Measurements from ENCODE around the gene HMCN2.

DNA sequence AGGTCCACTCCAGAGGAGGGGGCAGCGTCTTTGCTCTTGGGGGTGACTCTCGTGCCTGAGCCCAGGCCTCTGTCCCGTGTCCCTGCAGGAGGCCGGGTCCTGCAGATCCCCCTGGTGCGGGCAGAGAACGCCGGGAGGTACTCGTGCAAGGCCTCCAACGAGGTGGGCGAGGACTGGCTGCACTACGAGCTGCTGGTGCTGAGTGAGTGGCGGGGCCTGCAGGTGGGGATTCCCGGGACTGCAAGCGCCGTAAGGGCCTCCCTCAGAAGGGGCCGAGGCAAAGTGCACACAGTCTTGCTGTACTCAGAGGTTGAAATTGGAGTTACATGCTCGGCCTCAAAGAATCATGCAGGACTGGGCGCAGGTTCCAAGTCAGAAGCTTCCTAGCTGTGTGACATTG lies 116.5 kb downstream of the HMCN2 start:
- TF ChIP-seq, protein P1, sequence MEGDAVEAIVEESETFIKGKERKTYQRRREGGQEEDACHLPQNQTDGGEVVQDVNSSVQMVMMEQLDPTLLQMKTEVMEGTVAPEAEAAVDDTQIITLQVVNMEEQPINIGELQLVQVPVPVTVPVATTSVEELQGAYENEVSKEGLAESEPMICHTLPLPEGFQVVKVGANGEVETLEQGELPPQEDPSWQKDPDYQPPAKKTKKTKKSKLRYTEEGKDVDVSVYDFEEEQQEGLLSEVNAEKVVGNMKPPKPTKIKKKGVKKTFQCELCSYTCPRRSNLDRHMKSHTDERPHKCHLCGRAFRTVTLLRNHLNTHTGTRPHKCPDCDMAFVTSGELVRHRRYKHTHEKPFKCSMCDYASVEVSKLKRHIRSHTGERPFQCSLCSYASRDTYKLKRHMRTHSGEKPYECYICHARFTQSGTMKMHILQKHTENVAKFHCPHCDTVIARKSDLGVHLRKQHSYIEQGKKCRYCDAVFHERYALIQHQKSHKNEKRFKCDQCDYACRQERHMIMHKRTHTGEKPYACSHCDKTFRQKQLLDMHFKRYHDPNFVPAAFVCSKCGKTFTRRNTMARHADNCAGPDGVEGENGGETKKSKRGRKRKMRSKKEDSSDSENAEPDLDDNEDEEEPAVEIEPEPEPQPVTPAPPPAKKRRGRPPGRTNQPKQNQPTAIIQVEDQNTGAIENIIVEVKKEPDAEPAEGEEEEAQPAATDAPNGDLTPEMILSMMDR (IDR thresholded peaks at IDR 0.05), result no peak
- no peak for TF ChIP-seq TEAD4 (CRISPR knock-in tag; IDR thresholded peaks at IDR 0.05)
- no peak for TF ChIP-seq NR2C2 (CRISPR knock-in tag; IDR thresholded peaks at IDR 0.05)
- TF ChIP-seq TP53 (CRISPR knock-in tag; IDR thresholded peaks at IDR 0.05), result no peak
- TF ChIP-seq CREM (CRISPR knock-in tag; IDR thresholded peaks at IDR 0.05), result no peak
- TF ChIP-seq ESRRA (CRISPR knock-in tag; IDR thresholded peaks at IDR 0.05; ENCODE audit: borderline replicate concordance), result no peak
- no peak for TF ChIP-seq FOXP4 (CRISPR knock-in tag; IDR thresholded peaks at IDR 0.05)
- TF ChIP-seq MAX (CRISPR knock-in tag; IDR thresholded peaks at IDR 0.05), result no peak
- TF ChIP-seq FOXK1 (CRISPR knock-in tag; IDR thresholded peaks at IDR 0.05), result no peak
- no peak for TF ChIP-seq NFE2L1 (CRISPR knock-in tag; IDR thresholded peaks at IDR 0.05)
- TF ChIP-seq, protein P2, sequence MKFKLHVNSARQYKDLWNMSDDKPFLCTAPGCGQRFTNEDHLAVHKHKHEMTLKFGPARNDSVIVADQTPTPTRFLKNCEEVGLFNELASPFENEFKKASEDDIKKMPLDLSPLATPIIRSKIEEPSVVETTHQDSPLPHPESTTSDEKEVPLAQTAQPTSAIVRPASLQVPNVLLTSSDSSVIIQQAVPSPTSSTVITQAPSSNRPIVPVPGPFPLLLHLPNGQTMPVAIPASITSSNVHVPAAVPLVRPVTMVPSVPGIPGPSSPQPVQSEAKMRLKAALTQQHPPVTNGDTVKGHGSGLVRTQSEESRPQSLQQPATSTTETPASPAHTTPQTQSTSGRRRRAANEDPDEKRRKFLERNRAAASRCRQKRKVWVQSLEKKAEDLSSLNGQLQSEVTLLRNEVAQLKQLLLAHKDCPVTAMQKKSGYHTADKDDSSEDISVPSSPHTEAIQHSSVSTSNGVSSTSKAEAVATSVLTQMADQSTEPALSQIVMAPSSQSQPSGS (CRISPR knock-in tag; IDR thresholded peaks at IDR 0.05; ENCODE audit: borderline replicate concordance, low read depth), result no peak
- TF ChIP-seq, protein P3, sequence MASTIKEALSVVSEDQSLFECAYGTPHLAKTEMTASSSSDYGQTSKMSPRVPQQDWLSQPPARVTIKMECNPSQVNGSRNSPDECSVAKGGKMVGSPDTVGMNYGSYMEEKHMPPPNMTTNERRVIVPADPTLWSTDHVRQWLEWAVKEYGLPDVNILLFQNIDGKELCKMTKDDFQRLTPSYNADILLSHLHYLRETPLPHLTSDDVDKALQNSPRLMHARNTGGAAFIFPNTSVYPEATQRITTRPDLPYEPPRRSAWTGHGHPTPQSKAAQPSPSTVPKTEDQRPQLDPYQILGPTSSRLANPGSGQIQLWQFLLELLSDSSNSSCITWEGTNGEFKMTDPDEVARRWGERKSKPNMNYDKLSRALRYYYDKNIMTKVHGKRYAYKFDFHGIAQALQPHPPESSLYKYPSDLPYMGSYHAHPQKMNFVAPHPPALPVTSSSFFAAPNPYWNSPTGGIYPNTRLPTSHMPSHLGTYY (CRISPR knock-in tag; IDR thresholded peaks at IDR 0.05), result no peak
- no peak for TF ChIP-seq ZNF416 (CRISPR knock-in tag; IDR thresholded peaks at IDR 0.05)
- TF ChIP-seq, protein P4, sequence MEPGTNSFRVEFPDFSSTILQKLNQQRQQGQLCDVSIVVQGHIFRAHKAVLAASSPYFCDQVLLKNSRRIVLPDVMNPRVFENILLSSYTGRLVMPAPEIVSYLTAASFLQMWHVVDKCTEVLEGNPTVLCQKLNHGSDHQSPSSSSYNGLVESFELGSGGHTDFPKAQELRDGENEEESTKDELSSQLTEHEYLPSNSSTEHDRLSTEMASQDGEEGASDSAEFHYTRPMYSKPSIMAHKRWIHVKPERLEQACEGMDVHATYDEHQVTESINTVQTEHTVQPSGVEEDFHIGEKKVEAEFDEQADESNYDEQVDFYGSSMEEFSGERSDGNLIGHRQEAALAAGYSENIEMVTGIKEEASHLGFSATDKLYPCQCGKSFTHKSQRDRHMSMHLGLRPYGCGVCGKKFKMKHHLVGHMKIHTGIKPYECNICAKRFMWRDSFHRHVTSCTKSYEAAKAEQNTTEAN (CRISPR knock-in tag; IDR thresholded peaks at IDR 0.05), result no peak

Measured in WTC11 (cell line).